ENCODE data around the gene HSD3B7.

- TF ChIP-seq YY1 (IDR thresholded peaks at IDR 0.05; ENCODE audit: insufficient read depth, insufficient read length) (no peak), ZNF274 (IDR thresholded peaks at IDR 0.05; ENCODE audit: low read depth, low read length) (no peak), SUZ12 (IDR thresholded peaks at IDR 0.05; ENCODE audit: extremely low read depth, insufficient read depth, insufficient read length) (no peak)
Observed at GRCh38 chr16:31016018-31016417, 31.0 kb downstream of the HSD3B7 start.

All from NT2/D1 (cell line).